Activated CD4-positive, alpha-beta memory T cell treated with anti-CD3 and anti-CD28 coated beads, Interleukin-2, amount 10 ng/mL, durations not matched to agents 7 days and 5 days (primary cell): Measurements from ENCODE around the gene SLC25A41. TPM values are rescaled to one million over a fixed set of nuclear protein-coding genes. Genes with fewer than 3 reads are reported as not detected.
A peak's percentile ranks its signal among the peaks of the same experiment; 100 is the strongest.
"Not testable (repeated sequence)": the region's sequence is repeated elsewhere in the genome, so short reads cannot be mapped to it uniquely, and the experiment has no call there.

Experiments
- CTCF ChIA-PET: fragments of 350-600 bp; sonication (Branson Sonifier 250); formaldehyde crosslinking; loops from one replicate; lab custom pipeline; 2021; ENCODE audit warnings: antibody characterized with exemption, inconsistent platforms; lab: Charles Lee
- POLR2A ChIA-PET: fragments of 350-600 bp; sonication (Branson Sonifier 250); formaldehyde crosslinking; loops from one replicate; lab custom pipeline; 2021; ENCODE audit warnings: antibody characterized with exemption; lab: Charles Lee
- DNase-seq: peaks from one replicate; pipeline ENCODE4 v3.0.0-alpha.2; 2020
- H3K27ac Mint-ChIP-seq: one replicate; pipeline ENCODE4 v1.8.0; 2021; ENCODE audit warnings: mild to moderate bottlenecking, mixed read lengths
- H3K27me3 Mint-ChIP-seq: one replicate; pipeline ENCODE4 v1.8.0; 2021; ENCODE audit warnings: mixed read lengths
- H3K36me3 Mint-ChIP-seq: one replicate; pipeline ENCODE4 v1.8.0; 2021; ENCODE audit warnings: low read depth, mixed read lengths
- H3K4me1 Mint-ChIP-seq: one replicate; pipeline ENCODE4 v1.8.0; 2021; ENCODE audit warnings: mixed read lengths
- H3K4me3 Mint-ChIP-seq: one replicate; pipeline ENCODE4 v1.8.0; 2021; ENCODE audit warnings: mild to moderate bottlenecking, mixed read lengths
- H3K9me3 Mint-ChIP-seq: one replicate; pipeline ENCODE4 v1.8.0; 2021; ENCODE audit warnings: mixed read lengths
- total RNA-seq, 2 experiments: library from RNA; stranded (reverse); gene quantifications; one replicate each; pipeline ENCODE4 v1.2.3, GENCODE V29; 2021

SLC25A41 gene
- total RNA-seq, 2 experiments from 2014 or later, result not detected

DNA sequence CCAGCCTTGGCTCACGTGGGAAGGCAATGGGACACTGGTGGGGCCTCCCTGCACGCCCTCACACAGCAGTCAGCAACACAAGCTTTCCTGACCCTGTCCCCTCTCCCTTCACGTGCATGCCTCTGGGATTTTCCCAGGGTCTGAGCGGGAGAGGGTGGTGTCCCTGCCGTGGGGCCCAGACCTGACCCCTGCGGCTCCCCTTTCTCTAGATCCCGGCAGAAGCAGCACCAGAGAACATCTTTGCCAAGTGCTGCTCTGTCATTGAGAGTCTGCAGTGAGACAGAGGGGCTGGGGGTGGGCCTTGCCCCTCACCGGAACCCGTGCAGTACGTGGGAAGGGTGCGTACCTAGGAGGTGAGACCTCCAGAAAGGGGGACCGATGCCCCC lies 21.5 kb downstream of the SLC25A41 start:
- DNase-seq, result no peak
- no peaks in the 10 kb centered on the region for H3K27me3 Mint-ChIP-seq
- no peaks in the 10 kb centered on the region for H3K9me3 Mint-ChIP-seq
- no peak overlapping the region for H3K4me3 Mint-ChIP-seq
- POLR2A ChIA-PET, result interaction anchor here (1.2 kb wide), 1 partner anchor 13 kb away, joined by 3 read pairs; the partner anchor contains the start of gene KHSRP
- H3K36me3 Mint-ChIP-seq, result peaks cover 20% of the 10 kb centered on the region
- CTCF ChIA-PET, result interaction anchor here (0.6 kb wide), 2 partner anchors 306 to 385 kb away, joined by 3 to 4 read pairs; no protein-coding TSS in a partner anchor
- no peak overlapping the region for H3K27ac Mint-ChIP-seq
- no peaks in the 10 kb centered on the region for H3K4me1 Mint-ChIP-seq

DNA sequence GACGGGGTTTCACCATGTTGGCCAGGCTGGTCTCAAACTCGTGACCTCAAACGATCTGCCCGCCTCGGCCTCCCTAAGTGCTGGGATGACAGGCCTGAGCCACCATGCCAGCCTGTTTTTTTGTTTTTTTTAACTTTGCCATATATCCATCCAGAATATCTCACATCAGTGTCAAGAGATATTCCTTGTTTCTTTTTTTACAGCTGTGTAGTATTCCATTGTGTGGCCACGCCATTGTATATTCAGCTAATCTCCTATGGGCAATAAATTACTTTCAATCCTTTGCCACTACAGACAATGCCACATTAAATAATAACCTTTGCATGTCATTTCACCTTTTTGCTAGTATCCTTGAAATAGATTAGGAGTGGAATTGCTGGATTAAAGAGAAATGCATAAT lies 24.2 kb downstream of the SLC25A41 start:
- no peak for DNase-seq
- Mint-ChIP-seq H3K27ac (no peak overlapping the region), H3K4me3 (no peak overlapping the region), H3K4me1 (no peaks in the 10 kb centered on the region), H3K9me3 (no peaks in the 10 kb centered on the region), H3K36me3 (peaks cover 8% of the 10 kb centered on the region), H3K27me3 (no peaks in the 10 kb centered on the region)
- ChIA-PET POLR2A (no interaction called here), CTCF (no interaction called here)

- DNase-seq, result no peak
- no peaks in the 10 kb centered on the region for H3K36me3 Mint-ChIP-seq
- no peak overlapping the region for H3K4me3 Mint-ChIP-seq
- ChIA-PET POLR2A (no interaction called here), CTCF (no interaction called here)
- no peaks in the 10 kb centered on the region for H3K4me1 Mint-ChIP-seq
- no peaks in the 10 kb centered on the region for H3K9me3 Mint-ChIP-seq
- H3K27ac Mint-ChIP-seq, result no peak overlapping the region
- no peaks in the 10 kb centered on the region for H3K27me3 Mint-ChIP-seq
These were observed 27.2 kb downstream of the SLC25A41 start for GRCh38 chr19:6406401-6406800.

- Mint-ChIP-seq H3K4me1 (no peaks in the 10 kb centered on the region), H3K9me3 (no peaks in the 10 kb centered on the region), H3K27me3 (no peaks in the 10 kb centered on the region), H3K36me3 (no peaks in the 10 kb centered on the region), H3K4me3 (no peak overlapping the region), H3K27ac (no peak overlapping the region)
- no peak for DNase-seq
- CTCF ChIA-PET, result interaction anchor here (0.6 to 0.8 kb wide), 2 partner anchors 8 to 100 kb away, joined by 3 to 5 read pairs; no protein-coding TSS in a partner anchor
- POLR2A ChIA-PET, result interaction anchor here (1.3 kb wide), 1 partner anchor 9 kb away, joined by 4 read pairs; no protein-coding TSS in a partner anchor
These were observed 30.5 kb downstream of the SLC25A41 start for GRCh38 chr19:6402837-6403608.

- Mint-ChIP-seq H3K36me3 (no peaks in the 10 kb centered on the region), H3K27me3 (no peaks in the 10 kb centered on the region), H3K9me3 (no peaks in the 10 kb centered on the region), H3K27ac (no peak overlapping the region), H3K4me3 (no peak overlapping the region), H3K4me1 (no peaks in the 10 kb centered on the region)
- ChIA-PET CTCF (no interaction called here), POLR2A (no interaction called here)
- no peak for DNase-seq
These were observed 31.5 kb downstream of the SLC25A41 start for GRCh38 chr19:6402058-6402457.

- H3K9me3 Mint-ChIP-seq, POLR2A ChIA-PET: not testable (repeated sequence)
These were observed 33.3 kb downstream of the SLC25A41 start for GRCh38 chr19:6400062-6400944.

DNA sequence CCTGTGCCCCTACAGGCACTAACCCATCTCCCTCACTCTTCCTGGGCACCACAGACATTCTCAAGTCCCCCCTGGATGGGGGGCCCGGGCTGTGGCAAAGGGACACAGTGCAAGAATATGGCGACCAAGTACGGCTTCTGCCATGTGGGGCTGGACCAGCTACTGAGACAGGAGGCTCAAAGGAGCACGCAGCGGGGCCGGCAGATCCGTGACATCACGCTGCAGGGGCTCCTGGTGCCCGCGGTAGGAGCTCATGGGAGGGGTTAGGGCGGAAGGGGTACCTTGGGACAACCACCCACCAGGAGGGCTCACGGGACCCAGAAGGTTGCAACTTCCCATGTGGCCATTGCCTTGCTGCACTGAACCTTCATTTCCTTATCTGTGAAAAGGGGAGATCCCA lies 37.3 kb downstream of the SLC25A41 start:
- ChIA-PET CTCF (no interaction called here), POLR2A (no interaction called here)

More at GRCh38 chr19:6400062-6400944, 33.3 kb downstream of the SLC25A41 start:
- H3K27ac Mint-ChIP-seq, CTCF ChIA-PET, H3K36me3 Mint-ChIP-seq, DNase-seq, H3K27me3 Mint-ChIP-seq, H3K4me1 Mint-ChIP-seq, H3K4me3 Mint-ChIP-seq: not testable (repeated sequence)

GRCh38 chr19:6394831-6395230 lies 38.7 kb downstream of the SLC25A41 start:
- Mint-ChIP-seq H3K36me3 (peaks cover 18% of the 10 kb centered on the region), H3K27ac (peak overlapping the region; percentile 9), H3K4me3 (peak overlapping the region; percentile 33), H3K9me3 (no peaks in the 10 kb centered on the region), H3K4me1 (peaks cover 24% of the 10 kb centered on the region), H3K27me3 (no peaks in the 10 kb centered on the region)
- CTCF ChIA-PET, result interaction anchor here (0.7 kb wide), 1 partner anchor 8 kb away, joined by 5 read pairs; no protein-coding TSS in a partner anchor
- POLR2A ChIA-PET, result interaction anchor here (1.1 to 2.2 kb wide), 3 partner anchors 8 to 33 kb away, joined by 4 to 11 read pairs (median 4); partner anchors contain the start of gene KHSRP
- DNase-seq, result no peak

More for the DNA sequence above, 37.3 kb downstream of the SLC25A41 start:
- Mint-ChIP-seq H3K9me3 (no peaks in the 10 kb centered on the region), H3K27ac (no peak overlapping the region), H3K4me3 (no peak overlapping the region), H3K4me1 (peaks cover 20% of the 10 kb centered on the region), H3K27me3 (no peaks in the 10 kb centered on the region), H3K36me3 (peaks cover 13% of the 10 kb centered on the region)
- no peak for DNase-seq

DNA sequence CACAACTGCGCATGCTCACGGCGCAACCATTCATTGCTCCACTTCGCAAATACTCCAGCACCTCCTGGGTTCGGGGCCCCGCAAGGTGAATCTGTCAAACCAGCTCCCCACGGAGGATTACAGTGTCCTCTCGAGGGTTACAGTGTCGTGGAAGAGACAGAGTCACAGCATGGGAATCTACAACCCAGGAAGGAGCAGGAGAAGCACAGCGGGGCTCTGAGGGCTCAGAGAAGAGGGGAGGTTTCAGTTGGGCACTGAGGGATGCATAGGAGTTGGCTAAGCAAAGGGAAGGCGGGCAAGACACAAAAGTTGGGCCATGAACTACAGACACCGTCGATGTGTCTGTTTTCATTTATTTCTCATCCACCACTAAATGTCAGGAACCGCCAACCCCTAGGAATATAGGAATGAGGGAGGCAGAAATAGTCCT lies 39.6 kb downstream of the SLC25A41 start:
- POLR2A ChIA-PET, result interaction anchor here (0.7 to 2.2 kb wide), 10 partner anchors 9 to 342 kb away, joined by 3 to 15 read pairs (median 4); partner anchors contain the start of genes ALKBH7, CLPP, DENND1C and KHSRP

GRCh38 chr19:6393074-6393982 lies 40.2 kb downstream of the SLC25A41 start, which contains the start of gene GTF2F1:
Gene GTF2F1, minus strand, starts transcription at chr19:6393164. Its CDS starts 169 bp downstream, at chr19:6392995.
- CTCF ChIA-PET, result interaction anchor here (0.5 to 0.8 kb wide), 2 partner anchors 371 to 1912 kb away, joined by 3 to 4 read pairs; no protein-coding TSS in a partner anchor
- H3K9me3 Mint-ChIP-seq, result no peaks in the 10 kb centered on the region

More for the DNA sequence above, 39.6 kb downstream of the SLC25A41 start:
- Mint-ChIP-seq H3K4me1 (peaks cover 24% of the 10 kb centered on the region), H3K9me3 (no peaks in the 10 kb centered on the region), H3K27me3 (no peaks in the 10 kb centered on the region), H3K4me3 (peak overlapping the region; percentile 94), H3K27ac (peak overlapping the region; percentile 93), H3K36me3 (peaks cover 21% of the 10 kb centered on the region)
- CTCF ChIA-PET, result interaction anchor here (0.5 to 0.8 kb wide), 2 partner anchors 372 to 1913 kb away, joined by 3 to 4 read pairs; no protein-coding TSS in a partner anchor
- peak; percentile 76 for DNase-seq

GRCh38 chr19:6392221-6393073 lies 41.1 kb downstream of the SLC25A41 start:
- H3K36me3 Mint-ChIP-seq, result peaks cover 30% of the 10 kb centered on the region
- H3K27me3 Mint-ChIP-seq, result no peaks in the 10 kb centered on the region
- DNase-seq, result no peak
- POLR2A ChIA-PET, result interaction anchor here (1.2 to 2.2 kb wide), 5 partner anchors 19 to 344 kb away, joined by 4 to 15 read pairs (median 7); partner anchors contain the start of genes ALKBH7, CLPP, DENND1C and KHSRP
- CTCF ChIA-PET, result interaction anchor here (1.3 kb wide), 1 partner anchor 267 kb away, joined by 3 read pairs; no protein-coding TSS in a partner anchor
- no peaks in the 10 kb centered on the region for H3K9me3 Mint-ChIP-seq
- H3K4me1 Mint-ChIP-seq, result peaks cover 27% of the 10 kb centered on the region
- H3K27ac Mint-ChIP-seq, result peak overlapping the region; percentile 93
- H3K4me3 Mint-ChIP-seq, result peak overlapping the region; percentile 94

More at GRCh38 chr19:6393074-6393982, 40.2 kb downstream of the SLC25A41 start, which contains the start of gene GTF2F1:
- H3K36me3 Mint-ChIP-seq, result peaks cover 24% of the 10 kb centered on the region
- H3K27me3 Mint-ChIP-seq, result no peaks in the 10 kb centered on the region
- peak within 1 kb of the TSS; percentile 94 for H3K4me3 Mint-ChIP-seq
- peak within 1 kb of the TSS; percentile 93 for H3K27ac Mint-ChIP-seq
- peak; percentile 91 for DNase-seq
- POLR2A ChIA-PET, result interaction anchor here (0.7 to 2.2 kb wide), 10 partner anchors 10 to 343 kb away, joined by 3 to 15 read pairs (median 4); partner anchors contain the start of genes ALKBH7, CLPP, DENND1C and KHSRP
- H3K4me1 Mint-ChIP-seq, result peaks cover 26% of the 10 kb centered on the region
